Central memory CD4-positive, alpha-beta T cell (primary cell): ENCODE results near the gene STUM.
"Not testable (repeated sequence)": the region's sequence is repeated elsewhere in the genome, so short reads cannot be mapped to it uniquely, and the experiment has no call there.

Experiments
- DNase-seq: peaks from one replicate; pipeline ENCODE4 v3.0.0; 2022

Gene STUM

DNA sequence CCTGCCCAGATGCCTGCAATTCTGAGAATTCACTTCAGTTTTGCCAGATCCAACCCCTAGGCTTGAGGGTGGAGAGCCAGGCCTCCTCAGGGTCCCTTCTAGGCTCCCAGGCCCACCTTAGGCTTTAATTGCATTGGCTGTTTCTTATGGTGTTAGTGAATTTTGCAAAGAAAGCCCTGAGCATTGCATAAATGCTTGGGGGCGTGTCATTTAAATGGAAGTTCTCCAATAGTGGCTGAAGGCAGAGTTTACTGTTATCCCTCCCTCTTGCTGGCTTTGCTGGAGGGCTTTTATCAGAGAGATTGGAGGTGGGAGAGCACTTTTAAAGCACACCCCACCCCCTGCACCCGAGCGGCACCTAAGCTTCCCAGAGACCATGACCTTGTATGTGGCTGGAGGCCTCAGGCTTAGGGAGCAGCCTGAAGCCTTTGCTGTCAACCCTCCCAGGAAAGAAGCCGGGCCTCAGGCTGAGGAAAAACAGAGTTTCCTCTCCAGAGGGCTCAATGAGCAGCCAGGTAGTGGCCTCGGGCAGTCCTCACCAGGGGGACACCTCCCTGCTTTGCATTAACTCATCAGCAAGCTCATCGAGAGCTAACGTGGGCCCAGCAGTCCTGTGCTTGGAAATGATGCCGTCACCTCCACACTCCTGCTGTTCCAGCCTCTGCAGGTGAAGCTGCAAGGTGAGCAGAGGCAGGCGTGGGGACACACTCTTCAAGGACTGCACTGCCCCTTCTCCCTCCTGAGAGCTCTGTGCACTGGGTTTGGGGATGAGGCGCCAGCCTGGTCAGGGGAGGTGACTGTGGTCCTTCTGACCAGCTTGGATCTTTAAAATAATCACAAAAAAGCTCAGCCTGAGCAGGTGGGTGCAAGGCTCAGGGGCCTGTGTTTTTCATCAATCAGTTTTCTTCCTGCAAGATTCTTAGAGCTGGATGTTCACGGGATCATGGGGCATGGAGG lies 58.0 kb downstream of the STUM start:
- no peak for DNase-seq

DNA sequence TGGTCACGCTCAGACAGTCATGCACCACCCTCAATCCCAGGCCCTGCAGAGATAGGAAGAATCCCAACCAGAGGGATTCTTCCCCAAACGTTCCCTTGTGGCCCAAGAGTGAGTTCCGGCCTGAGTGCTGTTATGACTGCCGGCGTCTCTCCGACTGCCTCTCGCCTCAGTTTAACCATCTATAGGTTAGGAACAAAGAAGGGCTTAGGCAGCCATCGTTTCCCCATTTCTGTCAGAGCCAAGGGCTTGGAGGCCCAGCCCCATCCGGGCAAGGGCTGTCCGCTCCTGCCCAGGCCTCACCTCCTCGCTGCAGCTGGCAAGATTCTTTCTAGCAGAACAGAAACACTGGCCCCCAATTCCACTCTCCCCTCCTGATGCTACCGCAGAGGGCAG lies 58.7 kb downstream of the STUM start:
- no peak for DNase-seq

DNA sequence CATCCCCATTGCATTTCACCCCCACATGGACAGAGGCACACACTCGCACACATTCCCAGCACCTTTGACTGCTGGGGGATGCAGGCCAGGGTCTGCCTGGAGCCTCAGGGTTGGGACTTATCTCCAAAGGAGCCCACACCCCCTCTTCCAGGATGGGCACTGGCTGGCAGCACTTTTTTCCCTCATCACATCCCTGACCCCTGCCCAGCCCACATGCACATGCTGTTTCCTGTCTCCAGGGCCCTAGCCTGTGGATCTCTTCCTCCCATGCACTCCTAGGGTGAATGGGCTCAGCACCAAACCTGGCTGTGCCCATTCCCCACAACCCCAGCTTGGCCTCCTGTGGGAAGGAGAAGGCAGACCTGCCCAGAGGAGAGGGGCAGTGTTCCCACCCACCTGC lies 59.3 kb downstream of the STUM start:
- DNase-seq = no peak

DNA sequence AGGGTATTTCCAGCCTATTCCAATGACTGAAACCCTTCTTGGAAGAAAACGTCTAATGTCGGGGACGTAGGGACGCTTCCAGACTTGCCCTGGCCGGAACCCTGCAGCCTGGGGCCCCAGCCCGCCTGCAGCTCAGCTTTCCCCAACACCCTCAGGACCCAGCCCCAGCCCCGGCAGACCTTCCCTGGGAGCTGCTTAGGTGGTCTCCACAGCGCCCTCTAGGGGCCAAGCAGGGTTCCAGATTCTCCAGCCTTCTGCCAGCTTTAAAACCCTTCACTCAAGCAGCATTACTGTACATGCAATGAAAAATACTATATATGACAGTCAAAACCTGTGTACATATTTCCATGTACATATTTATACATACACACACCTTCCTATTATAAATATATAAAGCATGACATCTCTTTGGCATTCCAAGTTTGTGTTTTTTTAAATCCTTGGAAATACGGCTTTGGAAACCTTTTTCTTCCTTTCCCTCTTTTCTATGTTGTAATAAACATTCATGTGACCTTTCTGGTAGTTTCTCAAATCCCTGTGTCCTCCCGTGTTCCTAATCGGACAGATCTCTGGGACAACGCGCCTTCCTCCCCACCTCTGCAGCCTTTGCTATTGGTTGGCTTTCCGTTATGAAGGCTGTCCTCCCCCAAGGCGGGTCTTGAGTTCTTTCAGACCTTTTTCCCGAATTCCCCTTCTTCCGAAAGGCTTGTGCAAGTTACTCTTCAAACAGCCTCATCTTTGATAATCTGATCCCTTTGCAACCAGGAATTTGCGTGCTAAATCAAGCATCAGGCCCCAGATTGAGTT lies 60.3 kb downstream of the STUM start:
- DNase-seq = peak; percentile 50

DNA sequence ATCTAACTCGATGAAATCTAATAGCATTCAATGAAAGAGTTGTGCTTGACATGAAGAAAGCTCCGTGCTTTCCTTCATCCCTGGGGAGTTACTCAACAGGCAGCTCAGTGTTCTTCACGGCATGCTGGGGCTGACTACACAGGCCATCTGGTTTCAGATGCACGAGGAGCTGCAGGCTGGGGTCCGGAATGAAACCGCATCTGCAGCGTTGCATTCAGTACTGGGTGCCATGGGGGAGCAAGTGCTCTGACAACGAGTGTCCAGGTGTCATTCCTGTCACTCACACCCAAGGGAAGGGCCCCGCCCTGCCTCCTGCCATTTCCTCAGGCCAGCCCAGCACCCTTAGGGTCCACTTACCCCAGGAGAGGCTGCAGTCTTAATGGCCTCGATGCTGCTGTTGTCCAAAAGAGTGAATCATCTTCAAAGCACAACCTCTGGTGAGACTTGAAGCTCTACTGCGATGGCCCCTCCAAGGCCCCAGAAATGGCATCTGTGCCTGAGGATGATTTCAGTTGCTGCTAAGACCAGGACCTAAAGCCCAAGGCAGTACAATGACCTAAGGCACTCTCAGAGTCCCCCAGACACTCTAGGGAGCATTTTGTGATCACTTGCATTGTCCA lies 61.4 kb downstream of the STUM start:
- no peak for DNase-seq

DNA sequence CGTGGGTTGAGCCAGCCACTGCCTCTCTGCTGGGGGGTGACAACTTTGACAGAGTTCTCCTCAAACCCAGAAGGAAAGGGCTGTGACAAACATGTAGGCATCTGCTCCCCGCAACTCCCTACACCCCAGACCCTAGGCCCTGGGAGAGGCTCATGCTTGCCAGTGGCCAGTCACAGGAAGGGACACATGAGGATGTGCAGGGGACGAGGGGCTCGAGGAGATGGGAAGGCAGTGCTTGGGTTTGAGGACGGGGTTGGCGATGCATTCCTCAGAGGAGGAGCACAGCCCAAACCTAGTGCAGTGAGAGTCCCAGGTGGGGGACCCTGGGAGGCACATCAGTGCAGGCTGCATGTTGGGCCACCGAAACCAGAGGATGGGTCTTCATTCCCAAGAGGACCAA lies 62.1 kb downstream of the STUM start:
- DNase-seq = no peak

DNA sequence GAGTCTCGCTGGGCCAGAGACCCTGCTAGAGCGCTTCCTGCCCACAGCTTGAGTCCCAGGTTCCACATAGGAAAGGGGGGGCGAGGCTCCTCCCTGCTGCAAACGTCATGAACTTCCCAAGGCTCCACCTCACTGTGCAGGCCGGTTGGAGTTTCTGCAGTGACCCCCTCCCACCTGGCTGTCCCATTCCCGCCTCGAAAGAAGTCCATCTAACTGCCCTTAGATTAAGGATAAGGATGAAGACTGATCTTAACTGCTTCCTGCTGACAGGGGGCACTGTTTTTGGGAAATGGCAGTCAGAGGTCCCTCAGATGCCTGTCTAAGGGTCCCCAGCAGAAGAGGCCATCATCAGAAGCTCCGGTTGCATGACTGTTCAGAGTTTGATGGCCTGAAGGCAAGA lies 62.7 kb downstream of the STUM start:
- no peak for DNase-seq

DNA sequence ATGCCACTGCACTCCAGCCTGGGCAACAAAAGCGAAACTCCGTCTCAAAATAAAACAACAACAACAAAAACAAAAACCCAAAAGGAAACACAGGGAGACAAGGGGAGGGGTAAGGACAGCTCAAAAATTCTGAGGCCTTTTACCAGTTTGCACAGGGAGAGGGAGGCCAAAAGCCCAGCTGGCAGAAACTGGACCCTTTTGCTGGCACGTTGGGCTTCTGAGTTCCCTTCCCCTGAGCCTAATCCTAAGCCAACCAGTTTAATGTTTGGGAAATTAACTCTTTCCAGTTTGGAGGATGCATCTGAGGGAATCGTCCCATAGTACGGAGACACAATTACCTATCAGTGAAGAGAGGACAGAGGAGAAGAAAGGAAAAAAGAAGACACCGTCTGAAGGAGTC lies 63.4 kb downstream of the STUM start:
- not testable (repeated sequence) for DNase-seq

DNA sequence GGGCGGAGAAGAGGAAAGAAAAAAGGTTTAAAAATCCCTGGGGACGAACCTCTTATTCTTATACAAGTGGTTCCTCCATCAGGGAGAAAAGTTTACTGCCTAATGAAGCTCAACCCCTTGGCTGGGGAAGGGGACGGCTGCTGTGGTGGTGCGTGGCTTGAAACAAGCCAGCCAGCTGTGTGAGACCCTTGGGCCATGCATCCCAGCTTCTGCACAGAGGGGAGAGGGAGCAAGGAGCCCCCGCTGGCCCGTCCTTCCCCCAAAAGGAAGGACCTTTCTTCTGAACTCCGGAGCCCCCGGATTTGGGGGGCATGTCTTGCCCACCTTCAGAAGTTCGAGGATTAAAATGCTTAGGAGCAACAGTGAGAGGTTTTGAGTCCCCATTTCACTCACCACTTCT lies 67.3 kb downstream of the STUM start:
- DNase-seq = no peak

DNA sequence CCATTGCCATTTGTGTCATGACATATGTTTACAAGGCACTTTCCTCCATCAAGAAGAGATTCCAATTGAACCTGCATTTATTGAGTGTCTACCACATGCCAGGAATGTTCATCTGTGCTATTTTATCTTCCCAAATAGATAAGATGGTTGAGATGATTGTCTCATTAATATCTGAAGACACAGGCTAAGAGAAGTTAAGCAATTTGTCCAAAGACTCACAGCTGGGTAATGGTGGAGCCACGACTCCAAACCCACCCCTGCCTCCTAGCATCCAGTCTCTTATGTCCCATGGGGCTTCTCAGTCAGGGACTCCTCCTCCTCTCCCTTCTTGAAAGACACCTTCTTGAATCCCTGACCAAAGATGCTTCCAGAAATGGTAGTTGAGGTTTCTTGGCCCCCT lies 68.1 kb downstream of the STUM start:
- no peak for DNase-seq

DNA sequence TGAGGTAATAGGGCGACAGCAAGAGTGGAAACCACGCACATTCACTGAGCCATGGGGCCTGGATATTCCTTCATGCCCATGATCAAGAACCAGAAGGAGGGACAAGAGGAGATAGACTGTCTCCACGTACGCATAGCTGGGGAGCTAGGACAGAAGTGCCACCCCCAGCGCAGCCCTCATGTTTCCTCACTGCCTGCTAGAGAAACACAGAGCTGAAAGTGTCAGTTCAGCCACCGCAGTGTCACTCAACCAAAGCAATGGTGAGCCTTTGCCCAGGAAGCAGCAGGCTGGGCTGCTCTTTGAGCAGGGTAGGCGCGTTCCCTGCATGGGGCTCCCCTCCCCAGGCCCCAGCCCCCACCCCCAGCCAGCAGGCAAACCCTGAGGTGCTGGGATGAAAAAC lies 68.5 kb downstream of the STUM start:
- DNase-seq = no peak

DNA sequence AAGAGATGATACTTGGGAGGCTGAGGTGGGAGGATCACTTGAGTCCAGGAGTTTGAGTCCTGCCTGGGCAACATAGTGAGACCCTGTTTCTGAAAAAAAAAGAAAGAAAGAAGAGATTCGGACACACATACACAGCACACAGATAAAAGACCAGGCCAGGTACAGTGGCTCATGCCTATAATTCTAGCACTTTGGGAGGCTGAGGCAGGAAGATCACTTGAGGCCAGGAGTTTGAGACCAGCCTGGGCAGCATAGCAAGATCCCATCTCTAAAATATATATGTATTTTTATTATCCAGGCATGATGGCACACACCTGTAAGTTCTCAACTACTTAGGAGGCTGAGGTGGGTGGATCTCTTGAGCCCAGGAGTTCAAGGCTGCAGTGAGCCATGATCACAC lies 69.2 kb downstream of the STUM start:
- not testable (repeated sequence) for DNase-seq

DNA sequence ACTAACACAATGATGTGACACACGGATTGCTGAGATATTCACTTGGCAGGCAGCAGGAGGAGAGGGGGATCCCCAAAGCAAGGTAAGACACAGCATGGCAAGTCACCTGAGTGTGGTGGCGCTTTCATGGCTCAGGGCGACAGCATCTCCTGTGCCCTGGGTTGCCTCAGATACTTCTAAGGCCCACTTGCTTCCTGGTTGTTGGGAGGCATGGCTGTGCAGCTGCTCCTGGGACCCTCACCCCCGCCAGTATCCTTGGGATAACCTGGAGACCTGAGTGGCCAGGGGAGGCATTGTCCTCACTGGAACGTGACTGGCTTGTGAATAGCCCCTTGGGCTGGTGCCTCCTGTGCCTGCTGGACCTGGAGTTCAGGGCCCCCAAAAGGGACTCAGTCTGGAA lies 69.8 kb downstream of the STUM start:
- no peak for DNase-seq

DNA sequence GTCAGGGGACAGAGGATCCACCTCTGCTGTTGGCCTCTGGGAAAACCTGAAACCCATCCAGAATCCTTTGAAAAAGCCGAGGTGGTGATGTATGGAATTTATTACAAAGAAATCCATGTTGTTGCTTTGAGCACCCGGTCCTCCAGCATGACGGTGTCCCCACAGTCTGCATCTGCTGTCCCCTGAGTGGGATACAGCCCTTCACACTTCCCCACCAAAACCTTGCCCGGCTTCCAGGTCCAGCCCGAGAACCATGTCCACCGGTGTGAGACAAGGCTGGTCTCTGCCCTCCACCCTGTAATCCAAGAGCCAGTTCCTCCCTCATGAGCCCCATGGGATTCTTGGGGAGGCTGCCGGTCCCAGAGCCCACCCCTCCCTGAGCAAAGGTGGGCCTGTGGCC lies 70.5 kb downstream of the STUM start:
- DNase-seq = no peak

DNA sequence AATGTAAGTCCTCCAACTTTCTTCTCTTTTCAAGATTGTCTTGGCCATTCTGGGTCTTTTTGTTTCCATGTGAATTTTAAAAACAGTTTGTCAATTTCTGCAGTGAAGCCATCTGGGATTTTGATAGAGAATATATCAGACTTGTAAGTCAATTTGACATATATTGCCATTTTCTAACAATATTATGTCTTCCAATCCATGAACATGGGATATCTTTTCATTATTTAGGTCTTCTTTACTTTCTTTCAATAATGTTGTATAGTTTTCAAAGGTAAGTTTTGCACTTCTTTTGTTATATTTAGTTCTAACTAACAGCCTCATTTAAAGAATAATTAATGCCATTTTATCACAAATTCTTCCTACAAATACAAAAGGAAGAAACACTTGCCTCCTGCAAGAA lies 73.4 kb downstream of the STUM start:
- DNase-seq = no peak

DNA sequence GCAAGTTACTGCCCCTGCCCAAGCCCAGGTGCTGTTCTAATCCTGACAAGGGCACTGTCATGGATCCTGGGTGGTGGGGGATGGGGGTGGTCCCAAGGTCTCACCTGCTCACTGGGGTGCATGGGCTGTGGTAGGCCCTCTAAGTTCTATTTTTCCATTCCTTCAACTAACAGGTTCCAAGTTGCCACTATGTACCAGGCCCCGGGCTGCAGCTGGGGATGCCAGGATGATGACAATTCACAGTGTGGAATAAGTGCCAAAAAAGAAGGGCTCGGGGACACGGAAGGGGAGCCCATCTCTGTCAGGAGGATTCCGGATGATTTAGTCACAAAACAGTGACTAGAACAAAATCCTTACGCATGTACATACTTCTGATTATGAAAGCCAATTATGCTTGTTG lies 76.0 kb downstream of the STUM start:
- DNase-seq = no peak

DNA sequence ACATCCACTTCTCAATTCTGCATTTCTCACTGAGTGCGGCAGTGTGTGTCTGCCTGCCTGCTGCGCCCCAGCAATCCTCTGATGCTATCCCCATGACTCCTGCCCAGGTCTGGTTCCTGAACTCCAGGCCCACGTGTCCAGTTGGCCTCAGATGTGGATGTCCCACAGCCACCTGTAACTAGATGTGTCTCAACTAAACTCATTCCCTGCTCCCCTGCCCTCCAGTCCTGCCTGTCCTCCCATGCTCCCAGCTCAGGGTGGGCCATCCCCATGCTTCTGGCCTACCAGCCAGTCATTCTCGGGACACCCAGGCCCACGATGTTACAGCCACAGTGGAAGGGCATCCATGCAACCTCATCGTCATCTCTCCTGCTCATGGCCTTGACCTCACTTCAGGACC lies 76.8 kb downstream of the STUM start:
- DNase-seq = no peak

DNA sequence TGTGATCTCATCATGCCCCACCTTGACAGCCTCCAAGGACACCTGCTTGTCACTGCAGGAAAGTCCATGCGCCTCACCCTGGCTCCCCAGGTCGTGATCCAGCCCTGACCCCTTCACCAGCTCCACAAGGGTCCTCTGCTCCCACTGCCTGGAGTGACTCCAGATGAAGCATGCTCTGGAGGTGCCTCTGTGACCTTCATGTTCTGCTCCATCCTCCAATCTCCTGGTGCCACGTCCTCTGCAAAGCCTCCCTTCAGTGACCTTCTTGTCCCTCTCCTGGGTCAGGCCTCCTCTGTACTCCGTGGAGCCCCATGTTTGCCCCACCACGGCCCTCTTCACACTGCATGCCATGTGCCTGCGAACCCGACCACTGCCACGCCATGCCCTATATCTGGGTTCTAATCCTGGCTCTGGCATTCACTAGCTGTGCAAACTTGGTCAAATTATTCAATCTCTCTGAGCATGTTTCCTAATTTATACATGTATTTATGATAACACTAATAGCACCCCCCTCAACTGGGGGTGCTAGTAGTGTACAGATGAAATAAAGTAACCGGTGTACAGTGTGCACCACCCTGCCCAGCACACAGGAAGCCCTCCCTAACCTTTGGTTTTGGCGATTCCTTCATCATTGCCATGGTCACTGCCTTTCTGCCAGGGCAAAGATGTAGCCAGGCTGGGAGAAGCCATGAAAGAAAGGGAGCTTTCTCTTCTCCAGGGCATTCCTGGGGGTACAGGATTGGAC lies 77.4 kb downstream of the STUM start:
- no peak for DNase-seq

DNA sequence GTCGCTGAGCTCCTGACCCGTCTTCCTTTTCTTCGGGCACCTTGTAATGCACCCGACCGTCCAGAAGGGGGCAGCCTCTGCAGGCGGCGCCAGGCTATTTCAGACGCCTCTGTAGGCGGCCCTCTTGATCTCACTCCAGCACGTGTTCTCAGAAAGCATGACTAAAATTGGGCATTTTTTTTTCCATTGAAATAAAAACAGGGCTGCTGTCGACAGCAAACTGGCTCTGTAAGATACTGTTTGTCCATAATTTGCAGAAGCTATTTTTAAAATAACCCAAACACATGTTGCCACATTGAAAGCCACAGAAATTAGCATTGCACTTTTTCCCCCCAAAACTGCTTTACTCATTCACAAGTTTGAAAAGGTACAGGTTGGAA lies 78.0 kb downstream of the STUM start:
- DNase-seq = peak; percentile 71

DNA sequence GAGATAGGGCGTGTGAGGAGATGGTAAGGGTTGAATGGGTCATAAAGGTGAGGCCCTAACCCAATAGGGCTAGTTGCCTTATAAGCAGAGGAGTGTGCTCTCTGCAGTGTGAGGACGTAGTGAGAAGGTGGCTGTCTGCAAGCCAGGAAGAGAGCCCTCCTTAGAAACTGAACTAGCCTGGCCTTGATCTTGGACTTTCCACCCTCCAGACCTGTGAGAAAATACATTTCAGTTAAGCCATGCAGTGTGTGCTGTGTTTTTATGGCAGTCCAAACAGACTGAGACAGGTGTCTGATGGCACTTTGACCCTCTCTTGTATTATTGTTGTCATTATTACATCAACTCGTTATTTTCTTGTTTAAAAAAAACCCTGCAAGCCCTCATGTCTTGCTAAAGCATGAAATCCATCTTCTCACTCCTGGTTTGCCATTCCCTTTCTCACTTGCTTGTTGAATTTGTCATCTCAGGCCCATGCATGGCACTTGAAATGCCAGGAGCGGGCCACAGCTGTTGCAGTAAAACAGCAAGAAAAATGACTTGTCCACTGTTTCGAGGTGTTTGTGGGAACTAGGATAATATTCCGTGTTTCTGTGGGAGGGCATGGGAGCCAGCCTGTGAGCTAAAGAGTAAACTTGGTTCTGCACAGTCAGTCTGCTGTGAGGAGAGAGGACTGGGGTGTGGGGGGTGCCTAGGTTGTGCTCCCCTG lies 78.6 kb downstream of the STUM start:
- no peak for DNase-seq

DNA sequence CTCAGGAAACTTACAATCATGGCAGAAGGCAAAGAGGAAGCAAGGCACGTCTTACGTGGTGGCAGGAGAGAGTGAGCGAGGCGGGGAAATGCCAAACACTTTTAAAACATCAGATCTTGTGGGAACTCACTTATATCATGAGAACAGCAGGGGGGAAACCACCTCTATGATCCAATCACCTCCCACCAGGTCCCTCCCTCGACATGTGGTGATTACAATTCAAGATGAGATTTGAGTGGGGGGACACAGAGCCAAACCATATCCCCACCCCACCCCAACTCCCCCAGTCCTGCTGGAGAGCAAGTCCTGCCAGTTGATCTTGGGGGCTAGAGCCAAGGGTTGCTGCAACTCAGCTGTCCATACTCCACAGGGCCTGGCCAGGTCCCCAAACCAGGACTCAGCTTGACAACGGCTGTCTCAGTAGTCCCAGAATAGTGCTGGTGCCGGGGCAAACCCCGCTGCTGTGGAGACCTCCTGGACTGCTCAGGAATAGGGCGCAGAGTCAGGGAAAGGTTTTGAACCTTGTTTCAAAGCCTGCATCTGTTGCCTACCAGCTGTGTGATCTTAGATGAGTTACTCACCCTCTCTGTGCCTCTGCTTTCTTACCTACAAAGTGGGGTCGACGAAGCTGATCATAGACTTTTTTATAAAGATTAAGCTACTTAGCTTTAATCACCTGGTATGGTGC lies 79.5 kb downstream of the STUM start:
- no peak for DNase-seq
